SK-N-MC (cell line): ENCODE data around the gene C9.
"Not testable (repeated sequence)": the region's sequence is repeated elsewhere in the genome, so short reads cannot be mapped to it uniquely, and the experiment has no call there.

Experiments used
- EZH2 ChIP-seq: fragments of 200-600 bp; sonication (generic); IDR thresholded peaks from one replicate; pipeline ENCODE4 v1.6.1; 2017; ENCODE audit warnings: antibody characterized with exemption
- POLR2AphosphoS5 ChIP-seq: IDR thresholded peaks from 2 replicates; pipeline ENCODE4 v1.6.1; 2012; ENCODE audit warnings: mild to moderate bottlenecking, low read depth, low read length, borderline replicate concordance

GRCh38 chr5:39275865-39276264 lies 88.4 kb downstream of the C9 start:
- not testable (repeated sequence) for TF ChIP-seq POLR2AphosphoS5, EZH2
